B cell (primary cell): ENCODE data around the gene EFCAB10. TPM values are rescaled to one million over a fixed set of nuclear protein-coding genes. Genes with fewer than 3 reads are reported as not detected.

ENCODE experiments used
- ATAC-seq: fragments of 200-7000 bp; cut with Tn5 transposase; one replicate; pipeline ENCODE4 v1.10.0; 2021; ENCODE audit warnings: low read depth, mild to moderate bottlenecking, moderate number of reproducible peaks, moderate library complexity
- CTCF ChIA-PET: fragments of 350-600 bp; sonication (Branson Sonifier 250); formaldehyde crosslinking; loops from one replicate; lab custom pipeline; 2021; ENCODE audit warnings: antibody characterized with exemption, inconsistent platforms; lab: Charles Lee
- POLR2A ChIA-PET: fragments of 350-600 bp; sonication (Branson Sonifier 250); formaldehyde crosslinking; loops from one replicate; lab custom pipeline; 2021; ENCODE audit warnings: antibody characterized with exemption; lab: Charles Lee
- DNase-seq: peaks from one replicate; pipeline ENCODE4 v3.0.0; 2013
- H2AFZ ChIP-seq: 2 replicates; pipeline ENCODE4 v1.6.1; 2012; ENCODE audit warnings: mild to moderate bottlenecking, low read depth, low read length; ENCODE audit not compliant: insufficient read depth, poor library complexity, severe bottlenecking
- H3K27ac ChIP-seq, 2 donors: 1 replicate in 1 of 2; 2 replicates in 1 of 2; pipeline ENCODE4 v1.5.1; 2012 to 2013; ENCODE audit warnings: low read length in 2 of 2, mild to moderate bottlenecking in 2 of 2, moderate library complexity in 1 of 2
- H3K27me3 ChIP-seq, 4 experiments: fragments of 200-600 bp in 1 of 4; sonication (generic) in 1 of 4; replicated peaks in 1 of 4; 1 replicate in 2 of 4; 2 replicates in 2 of 4; pipeline versions ENCODE4 v1.6.1 to v1.7.0; 2013 to 2016; ENCODE audit warnings: low read length in 3 of 4, mild to moderate bottlenecking in 2 of 4, mixed read lengths in 1 of 4, moderate library complexity in 1 of 4; ENCODE audit not compliant: insufficient read depth in 4 of 4, control insufficient read depth in 3 of 4; ENCODE audit errors: control extremely low read depth in 1 of 4
- H3K36me3 ChIP-seq, 2 experiments: replicated peaks in 1 of 2; 1 replicate in 1 of 2; 2 replicates in 1 of 2; pipeline versions ENCODE4 v1.6.1 to v1.7.1; 2013; ENCODE audit warnings: low read length in 1 of 2; ENCODE audit not compliant: insufficient read depth in 2 of 2, control insufficient read depth in 1 of 2; ENCODE audit errors: control extremely low read depth in 1 of 2, extremely low read depth in 1 of 2
- H3K4me1 ChIP-seq, 2 donors: fragments of 200-600 bp in 1 of 2; sonication (generic) in 1 of 2; 1 replicate in 1 of 2; 2 replicates in 1 of 2; pipeline versions ENCODE4 v1.5.1 to v1.6.1; 2013 to 2017; ENCODE audit warnings: low read length in 2 of 2; ENCODE audit not compliant: control insufficient read depth in 2 of 2, insufficient read depth in 2 of 2
- H3K4me2 ChIP-seq: replicated peaks from 2 replicates; pipeline ENCODE3; 2012; ENCODE audit warnings: mild to moderate bottlenecking, low read depth, low read length; ENCODE audit not compliant: poor library complexity, severe bottlenecking
- H3K4me3 ChIP-seq, 5 experiments: fragments of 200-600 bp in 1 of 5; sonication (generic) in 1 of 5; 1 replicate in 3 of 5; 2 replicates in 2 of 5; pipeline versions ENCODE4 v1.5.1 to v1.7.0; 2011 to 2016; ENCODE audit warnings: low read length in 4 of 5, mild to moderate bottlenecking in 4 of 5, low read depth in 2 of 5, control low read depth in 1 of 5, moderate library complexity in 1 of 5; ENCODE audit not compliant: insufficient read depth in 1 of 5; ENCODE audit errors: control extremely low read depth in 1 of 5, extremely low read depth in 1 of 5
- H3K79me2 ChIP-seq: fragments of 200-600 bp; sonication (generic); one replicate; pipeline ENCODE4 v1.6.0; 2016; ENCODE audit warnings: low read length; ENCODE audit not compliant: control insufficient read depth, insufficient read depth
- H3K9ac ChIP-seq: fragments of 200-600 bp; sonication (generic); 2 replicates; pipeline ENCODE4 v1.6.1; 2017; ENCODE audit warnings: mild to moderate bottlenecking, low read length, moderate library complexity
- H3K9me3 ChIP-seq, 3 donors: one replicate each; pipeline versions ENCODE4 v1.6.1 to v1.7.1; 2013; ENCODE audit warnings: low read length in 2 of 3; ENCODE audit not compliant: control insufficient read depth in 2 of 3, insufficient read depth in 1 of 3; ENCODE audit errors: control extremely low read depth in 1 of 3
- H4K20me1 ChIP-seq: 2 replicates; pipeline ENCODE4 v1.6.0; 2012; ENCODE audit warnings: mild to moderate bottlenecking, low read length; ENCODE audit not compliant: insufficient read depth, control insufficient read depth, poor library complexity, severe bottlenecking
- H3K27ac Mint-ChIP-seq: one replicate; pipeline ENCODE4 v1.8.0; 2021; ENCODE audit warnings: mixed read lengths
- H3K27me3 Mint-ChIP-seq: one replicate; pipeline ENCODE4 v1.8.0; 2021; ENCODE audit warnings: mixed read lengths
- H3K4me1 Mint-ChIP-seq: one replicate; pipeline ENCODE4 v1.8.0; 2021; ENCODE audit warnings: mixed read lengths
- H3K4me3 Mint-ChIP-seq: one replicate; pipeline ENCODE4 v1.8.0; 2021; ENCODE audit warnings: mixed read lengths
- H3K9me3 Mint-ChIP-seq: one replicate; pipeline ENCODE4 v1.8.0; 2022; ENCODE audit warnings: mixed read lengths; ENCODE audit not compliant: insufficient read depth
- EZH2 ChIP-seq: IDR thresholded peaks from 2 replicates; pipeline ENCODE4 v1.6.1; 2012; ENCODE audit warnings: borderline replicate concordance, low read depth, mild to moderate bottlenecking, moderate library complexity, low read length; ENCODE audit not compliant: insufficient read depth, poor library complexity, severe bottlenecking
- WGBS: methylation state at CpG from one replicate; pipeline ENCODE4 v1.1.5; 2013; ENCODE audit warnings: missing lambda C conversion rate; ENCODE audit not compliant: insufficient coverage; 5-methylcytosine and 5-hydroxymethylcytosine counted together
- intact Hi-C: fragments of 100-400 bp; cut with micrococcal nuclease; formaldehyde crosslinking; loops from one replicate; pipeline ENCODE4 v1.10.0; 2022
- polyA plus RNA-seq: library from polyadenylated mRNA; depleted of rRNA; stranded (reverse); fragments of >200 nt; gene quantifications from 2 replicates; pipeline ENCODE4 v1.2.3, GENCODE V29; 2012
- total RNA-seq, 2 donors: library from RNA; stranded (reverse); fragments of 120-200 nt in 1 of 2; gene quantifications; 1 replicate in 1 of 2; 2 replicates in 1 of 2; pipeline versions ENCODE4 v1.2.3 to v1.2.4, GENCODE V29; 2013 to 2022
- TF ChIP-seq, protein P1 (sequence below): fragments of 200-600 bp; IDR thresholded peaks from one replicate; pipeline ENCODE4 v1.8.0; 2022; ENCODE audit warnings: antibody characterized with exemption, mild to moderate bottlenecking

The EFCAB10 gene
- total and polyA plus RNA-seq, 2 donors (not counting 1 experiment from before 2014, with no cell fraction given): not detected

DNA sequence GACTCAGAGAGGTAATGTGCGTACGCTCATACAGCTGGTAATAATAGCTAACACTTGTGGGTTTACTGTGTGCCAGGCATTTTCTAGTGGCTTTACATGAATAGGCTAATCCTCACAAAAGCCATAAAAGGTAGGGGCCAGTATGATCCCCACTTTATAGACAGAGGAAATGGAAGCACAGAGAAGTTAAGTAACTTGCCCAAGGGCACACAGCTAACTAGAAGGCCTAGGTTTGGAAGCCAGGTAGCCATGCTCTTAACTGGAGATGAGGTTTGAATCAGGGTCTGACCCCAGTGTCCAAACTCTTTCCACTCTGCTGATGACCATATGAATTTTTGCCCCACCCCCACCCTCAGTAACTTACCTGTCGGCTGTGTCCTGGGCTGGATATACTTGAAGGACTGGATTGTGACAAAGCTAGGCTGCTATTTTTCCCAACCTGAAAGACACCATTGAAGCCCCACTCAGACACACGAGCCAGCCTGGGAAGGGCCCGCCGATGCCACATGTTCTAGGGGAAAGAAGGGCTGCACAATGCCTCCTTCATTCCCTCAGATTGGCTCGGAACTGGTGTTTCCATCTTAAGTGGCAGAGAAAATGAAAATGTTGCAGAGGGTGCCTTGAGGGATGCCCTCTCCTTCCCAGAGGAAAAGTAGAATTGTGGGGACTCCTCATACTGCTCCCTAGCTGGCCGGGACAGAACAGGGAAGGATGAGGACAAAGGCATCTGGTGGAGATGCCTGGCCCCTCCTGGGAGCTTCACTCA, 29.1 kb upstream of the EFCAB10 start:
- H4K20me1 ChIP-seq: no peaks in the 10 kb centered on the region
- H3K79me2 ChIP-seq: no peaks in the 10 kb centered on the region
- intact Hi-C loops: no loop called here
- WGBS: 100% methylated on average over 7 of the region's 8 CpGs
- ChIA-PET POLR2A (no interaction called here), CTCF (no interaction called here)
- no peaks in the 10 kb centered on the region for H3K4me1 ChIP-seq
- no peaks in the 10 kb centered on the region for H3K27me3 ChIP-seq
- no peak for DNase-seq
- no peak for ATAC-seq
- Mint-ChIP-seq H3K27me3 (no peaks in the 10 kb centered on the region), H3K4me3 (no peak overlapping the region), H3K4me1 (no peaks in the 10 kb centered on the region), H3K27ac (no peak overlapping the region), H3K9me3 (no peaks in the 10 kb centered on the region)
- H3K36me3 ChIP-seq: peaks cover 0 to 28% of the 10 kb centered on the region in 2 experiments
- no peak overlapping the region for H3K4me2 ChIP-seq
- no peak overlapping the region for H2AFZ ChIP-seq
- no peak overlapping the region for H3K27ac ChIP-seq
- no peaks in the 10 kb centered on the region for H3K9me3 ChIP-seq
- TF ChIP-seq, protein P1, sequence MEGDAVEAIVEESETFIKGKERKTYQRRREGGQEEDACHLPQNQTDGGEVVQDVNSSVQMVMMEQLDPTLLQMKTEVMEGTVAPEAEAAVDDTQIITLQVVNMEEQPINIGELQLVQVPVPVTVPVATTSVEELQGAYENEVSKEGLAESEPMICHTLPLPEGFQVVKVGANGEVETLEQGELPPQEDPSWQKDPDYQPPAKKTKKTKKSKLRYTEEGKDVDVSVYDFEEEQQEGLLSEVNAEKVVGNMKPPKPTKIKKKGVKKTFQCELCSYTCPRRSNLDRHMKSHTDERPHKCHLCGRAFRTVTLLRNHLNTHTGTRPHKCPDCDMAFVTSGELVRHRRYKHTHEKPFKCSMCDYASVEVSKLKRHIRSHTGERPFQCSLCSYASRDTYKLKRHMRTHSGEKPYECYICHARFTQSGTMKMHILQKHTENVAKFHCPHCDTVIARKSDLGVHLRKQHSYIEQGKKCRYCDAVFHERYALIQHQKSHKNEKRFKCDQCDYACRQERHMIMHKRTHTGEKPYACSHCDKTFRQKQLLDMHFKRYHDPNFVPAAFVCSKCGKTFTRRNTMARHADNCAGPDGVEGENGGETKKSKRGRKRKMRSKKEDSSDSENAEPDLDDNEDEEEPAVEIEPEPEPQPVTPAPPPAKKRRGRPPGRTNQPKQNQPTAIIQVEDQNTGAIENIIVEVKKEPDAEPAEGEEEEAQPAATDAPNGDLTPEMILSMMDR: no peak
- no peak for TF ChIP-seq EZH2
- H3K9ac ChIP-seq: no peak overlapping the region
- no peak overlapping the region for H3K4me3 ChIP-seq
